Measurements from ENCODE around the gene XPNPEP1. TPM values are rescaled to one million over a fixed set of nuclear protein-coding genes. Genes with fewer than 3 reads are reported as not detected.

The XPNPEP1 gene
- total RNA-seq, 3 donors from 2014 or later, result 66.6 to 97.7 (median 87.5) TPM

GRCh38 chr10:109837384-109837783 is 85.9 kb downstream of the XPNPEP1 start:
- ATAC-seq (no peak), DNase-seq (no peak)
- no peaks in the 10 kb centered on the region for H3K36me3 ChIP-seq (ENCODE audit: low read depth)
- no peaks in the 10 kb centered on the region for H3K4me1 ChIP-seq (ENCODE audit: low read depth)
- H3K9me3 ChIP-seq, result no peaks in the 10 kb centered on the region
- intact Hi-C loops (cut with DNase I, micrococcal nuclease), result no loop called here
- no peak overlapping the region for H3K4me3 ChIP-seq
- TF ChIP-seq CTCF (IDR thresholded peaks at IDR 0.05), result no peak

GRCh38 chr10:109835257-109835656 is 88.1 kb downstream of the XPNPEP1 start:
- no peak for TF ChIP-seq CTCF (IDR thresholded peaks at IDR 0.05)
- intact Hi-C loops (cut with DNase I, micrococcal nuclease), result no loop called here

GRCh38 chr10:109831846-109832245 is 91.5 kb downstream of the XPNPEP1 start:
- ATAC-seq, result no peak
- TF ChIP-seq CTCF (IDR thresholded peaks at IDR 0.05), result no peak

More at GRCh38 chr10:109835257-109835656, 88.1 kb downstream of the XPNPEP1 start:
- DNase-seq, result no peak
- Histone ChIP-seq H3K9me3 (no peaks in the 10 kb centered on the region), H3K4me1 (ENCODE audit: low read depth) (no peaks in the 10 kb centered on the region), H3K4me3 (no peak overlapping the region), H3K36me3 (ENCODE audit: low read depth) (no peaks in the 10 kb centered on the region)
- no peak for ATAC-seq

GRCh38 chr10:109824206-109824605 is 99.1 kb downstream of the XPNPEP1 start:
- DNase-seq (no peak), ATAC-seq (no peak)
- Histone ChIP-seq H3K9me3 (no peaks in the 10 kb centered on the region), H3K36me3 (ENCODE audit: low read depth) (no peaks in the 10 kb centered on the region), H3K4me1 (ENCODE audit: low read depth) (no peaks in the 10 kb centered on the region), H3K4me3 (no peak overlapping the region)
- TF ChIP-seq CTCF (IDR thresholded peaks at IDR 0.05), result no peak
- intact Hi-C loops (cut with DNase I, micrococcal nuclease), result no loop called here

More at GRCh38 chr10:109831846-109832245, 91.5 kb downstream of the XPNPEP1 start:
- no peaks in the 10 kb centered on the region for H3K4me1 ChIP-seq (ENCODE audit: low read depth)
- H3K9me3 ChIP-seq, result no peaks in the 10 kb centered on the region
- DNase-seq, result no peak
- H3K36me3 ChIP-seq (ENCODE audit: low read depth), result no peaks in the 10 kb centered on the region
- intact Hi-C loops (cut with DNase I, micrococcal nuclease), result no loop called here
- no peak overlapping the region for H3K4me3 ChIP-seq

- no peak for TF ChIP-seq CTCF (IDR thresholded peaks at IDR 0.05)
- DNase-seq (no peak), ATAC-seq (no peak)
- intact Hi-C loops (cut with DNase I, micrococcal nuclease), result no loop called here
- no peak overlapping the region for H3K4me3 ChIP-seq
- no peaks in the 10 kb centered on the region for H3K4me1 ChIP-seq (ENCODE audit: low read depth)
- no peaks in the 10 kb centered on the region for H3K9me3 ChIP-seq
- H3K36me3 ChIP-seq (ENCODE audit: low read depth), result no peaks in the 10 kb centered on the region
Observed at GRCh38 chr10:109823196-109823595, 100.1 kb downstream of the XPNPEP1 start.

GRCh38 chr10:109821672-109822071 is 101.6 kb downstream of the XPNPEP1 start:
- DNase-seq (no peak), ATAC-seq (no peak)
- no peaks in the 10 kb centered on the region for H3K4me1 ChIP-seq (ENCODE audit: low read depth)
- intact Hi-C loops (cut with DNase I, micrococcal nuclease), result no loop called here
- H3K36me3 ChIP-seq (ENCODE audit: low read depth), result no peaks in the 10 kb centered on the region
- no peak overlapping the region for H3K4me3 ChIP-seq
- no peaks in the 10 kb centered on the region for H3K9me3 ChIP-seq
- no peak for TF ChIP-seq CTCF (IDR thresholded peaks at IDR 0.05)

Measured in mucosa of descending colon (tissue), 3 donors.